Effector CD4-positive, alpha-beta T cell (primary cell): Measurements from ENCODE around the gene GSTO2.

ENCODE experiments used
- DNase-seq: peaks from one replicate; pipeline ENCODE4 v3.0.0-alpha.2; 2020

The GSTO2 gene

GRCh38 chr10:104284846-104285245, 15.9 kb downstream of the GSTO2 start:
- DNase-seq, result no peak

GRCh38 chr10:104286939-104287338, 18.0 kb downstream of the GSTO2 start:
- no peak for DNase-seq

- DNase-seq, result no peak
These were observed 19.4 kb downstream of the GSTO2 start for GRCh38 chr10:104288355-104288754.

- DNase-seq, result peak; percentile 82
These were observed 22.5 kb downstream of the GSTO2 start for GRCh38 chr10:104291439-104291951.

- no peak for DNase-seq
These were observed 24.0 kb downstream of the GSTO2 start for GRCh38 chr10:104293011-104293410.

GRCh38 chr10:104293781-104294321, 24.9 kb downstream of the GSTO2 start:
- DNase-seq, result no peak

GRCh38 chr10:104296687-104297436, 27.9 kb downstream of the GSTO2 start:
- no peak for DNase-seq

GRCh38 chr10:104297697-104298660, 29.0 kb downstream of the GSTO2 start:
- peak; percentile 21 for DNase-seq

- DNase-seq, result no peak
These were observed 30.3 kb downstream of the GSTO2 start for GRCh38 chr10:104299031-104299904.

GRCh38 chr10:104300002-104300735, 31.2 kb downstream of the GSTO2 start:
- DNase-seq, result no peak

- no peak for DNase-seq
These were observed 31.8 kb downstream of the GSTO2 start for GRCh38 chr10:104300736-104301292.

GRCh38 chr10:104301907-104302690, 33.1 kb downstream of the GSTO2 start:
- no peak for DNase-seq

GRCh38 chr10:104303594-104304355, 34.8 kb downstream of the GSTO2 start:
- DNase-seq, result no peak

GRCh38 chr10:104304356-104304745, 35.4 kb downstream of the GSTO2 start:
- no peak for DNase-seq

GRCh38 chr10:104304927-104305326, 35.9 kb downstream of the GSTO2 start:
- no peak for DNase-seq

- DNase-seq, result no peak
These were observed 37.9 kb downstream of the GSTO2 start for GRCh38 chr10:104306897-104307296.

GRCh38 chr10:104307576-104308438, 38.8 kb downstream of the GSTO2 start:
- DNase-seq, result no peak

GRCh38 chr10:104308439-104308903, 39.5 kb downstream of the GSTO2 start:
- DNase-seq, result no peak
